Vagina (tissue), 2 donors: Measurements from ENCODE around the gene FKBP15.

Experiments used
- CTCF ChIP-seq, 3 experiments: fragments of 450-650 bp in 2 of 3; fragments of 200-600 bp in 1 of 3; sonication (generic) in 1 of 3; IDR thresholded peaks; one replicate each; pipeline ENCODE4 v1.5.1; 2017 to 2019; ENCODE audit warnings: antibody characterized with exemption in 3 of 3, mild to moderate bottlenecking in 2 of 3, moderate library complexity in 2 of 3
- POLR2A ChIP-seq, 2 donors: fragments of 450-650 bp; IDR thresholded peaks; one replicate each; pipeline ENCODE4 v1.6.1; 2017; ENCODE audit warnings: antibody characterized with exemption in 2 of 2, mild to moderate bottlenecking in 2 of 2, moderate library complexity in 2 of 2
- POLR2AphosphoS5 ChIP-seq, 2 donors: sonication (generic); formaldehyde crosslinking; IDR thresholded peaks; one replicate each; pipeline ENCODE4 v1.9.0; 2017; ENCODE audit warnings: antibody characterized with exemption in 2 of 2, mild to moderate bottlenecking in 2 of 2, low read depth in 1 of 2; ENCODE audit not compliant: insufficient read depth in 1 of 2

GRCh38 chr9:113205432-113205831, 15.6 kb downstream of the FKBP15 start:
- TF ChIP-seq CTCF (IDR thresholded peaks at IDR 0.05) (no peak), POLR2A (IDR thresholded peaks at IDR 0.05) (no peak), POLR2AphosphoS5 (IDR thresholded peaks at IDR 0.05; ENCODE audit: insufficient read depth in 1 of 2, low read depth in 1 of 2) (no peak)
